ENCODE measurements around the gene SRRM5.
A peak's percentile ranks its signal among the peaks of the same experiment; 100 is the strongest.

Gene SRRM5

DNA sequence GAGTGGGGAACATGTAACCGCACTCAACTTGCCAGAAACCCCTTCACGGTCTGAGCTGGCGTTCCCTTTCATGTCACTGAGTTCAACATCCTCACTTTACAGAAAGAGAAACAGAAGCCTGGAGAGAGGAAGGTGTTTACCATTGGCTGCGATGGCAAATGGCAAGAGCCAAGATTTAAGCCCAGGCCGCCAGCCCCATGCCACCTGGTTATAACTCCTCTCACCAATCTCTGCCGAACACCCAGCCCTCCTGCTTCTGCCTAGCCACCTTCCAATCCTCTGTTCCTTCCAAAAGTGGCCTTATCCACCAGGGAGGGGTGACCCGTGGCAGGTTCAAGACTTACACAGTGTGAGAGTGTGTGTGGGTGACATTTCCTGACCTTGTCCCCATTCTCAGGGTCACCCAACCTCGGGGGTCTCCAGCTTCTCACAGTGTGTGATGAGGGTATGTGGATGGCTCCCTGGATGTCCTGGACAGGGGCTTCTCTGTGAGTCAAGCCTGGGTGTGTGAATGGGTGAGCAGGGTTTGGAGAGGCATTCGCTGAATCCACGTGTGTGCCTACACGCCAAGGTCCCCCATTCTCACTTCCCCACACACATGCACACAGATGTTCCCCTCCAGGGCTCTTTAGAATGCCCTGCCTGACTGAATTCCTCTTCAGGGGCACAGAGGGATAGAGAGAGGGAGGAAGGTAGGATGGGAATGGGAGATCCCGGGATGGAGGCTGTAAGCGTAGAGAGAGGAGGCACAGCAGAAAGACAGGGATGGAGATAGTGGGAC is 26.5 kb downstream of the SRRM5 start:
- TF ChIP-seq CTCF (IDR thresholded peaks at IDR 0.05; ENCODE audit: borderline replicate concordance, control extremely low read depth, extremely low read depth, insufficient read depth, missing control alignments) = no peak
- in situ Hi-C loops (cut with MboI; ENCODE audit: low sequenced_read_pairs, unreplicated experiment) = no loop called here
- no peak for DNase-seq (ENCODE audit: low spot score)

GRCh38 chr19:43638995-43639518 is 27.2 kb downstream of the SRRM5 start:
- in situ Hi-C loops (cut with MboI; ENCODE audit: low sequenced_read_pairs, unreplicated experiment) = no loop called here
- no peak for TF ChIP-seq CTCF (IDR thresholded peaks at IDR 0.05; ENCODE audit: borderline replicate concordance, control extremely low read depth, extremely low read depth, insufficient read depth, missing control alignments)
- no peak for DNase-seq (ENCODE audit: low spot score)

GRCh38 chr19:43639519-43640423 is 27.9 kb downstream of the SRRM5 start, which contains the start of gene CADM4:
Gene CADM4 (minus strand): TSS chr19:43639850. CDS start chr19:43639790, 60 bp downstream.
- in situ Hi-C loops (cut with MboI; ENCODE audit: low sequenced_read_pairs, unreplicated experiment) = no loop called here
- TF ChIP-seq CTCF (IDR thresholded peaks at IDR 0.05; ENCODE audit: borderline replicate concordance, control extremely low read depth, extremely low read depth, insufficient read depth, missing control alignments) = no peak
- DNase-seq (ENCODE audit: low spot score) = peak; percentile 84

GRCh38 chr19:43640424-43640757 is 28.5 kb downstream of the SRRM5 start:
- in situ Hi-C loops (cut with MboI; ENCODE audit: low sequenced_read_pairs, unreplicated experiment) = no loop called here
- no peak for TF ChIP-seq CTCF (IDR thresholded peaks at IDR 0.05; ENCODE audit: borderline replicate concordance, control extremely low read depth, extremely low read depth, insufficient read depth, missing control alignments)
- DNase-seq (ENCODE audit: low spot score) = no peak

- no peak for TF ChIP-seq CTCF (IDR thresholded peaks at IDR 0.05; ENCODE audit: borderline replicate concordance, control extremely low read depth, extremely low read depth, insufficient read depth, missing control alignments)
- in situ Hi-C loops (cut with MboI; ENCODE audit: low sequenced_read_pairs, unreplicated experiment) = no loop called here
- no peak for DNase-seq (ENCODE audit: low spot score)
Observed at GRCh38 chr19:43641333-43641732, 29.4 kb downstream of the SRRM5 start.

DNA sequence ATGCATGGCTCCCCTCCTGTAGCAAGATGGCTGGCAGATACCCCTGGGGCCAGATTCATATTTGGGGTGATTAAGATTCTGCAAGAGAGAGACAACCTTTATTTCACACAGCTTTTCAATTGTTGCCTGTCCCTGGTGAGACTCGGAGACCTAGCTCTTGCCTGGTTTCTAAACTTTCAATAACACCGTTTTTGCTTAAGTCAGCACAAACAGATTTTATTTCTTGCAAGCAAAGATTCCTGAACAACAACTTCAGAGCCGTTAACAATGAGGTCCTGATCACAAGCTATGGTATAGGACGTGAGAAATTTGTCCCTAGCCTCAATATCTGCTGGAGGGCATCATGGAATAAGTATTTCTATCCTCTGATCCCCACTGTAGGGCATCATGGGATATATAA is 30.6 kb downstream of the SRRM5 start:
- in situ Hi-C loops (cut with MboI; ENCODE audit: low sequenced_read_pairs, unreplicated experiment) = no loop called here
- no peak for DNase-seq (ENCODE audit: low spot score)
- no peak for TF ChIP-seq CTCF (IDR thresholded peaks at IDR 0.05; ENCODE audit: borderline replicate concordance, control extremely low read depth, extremely low read depth, insufficient read depth, missing control alignments)
